HCT116 (cell line): ENCODE data around the gene SMARCB1. TPM values are rescaled to one million over a fixed set of nuclear protein-coding genes. Genes with fewer than 3 reads are reported as not detected.

ENCODE experiments used
- ATAC-seq: fragments of 200-7000 bp; cut with Tn5 transposase; 2 replicates; pipeline ENCODE4 v1.9.1; 2020; ENCODE audit warnings: mild to moderate bottlenecking, moderate library complexity
- BruUV-seq: library from RNA; stranded (reverse); fragments of 400-500 nt; replicated peaks from 2 replicates; lab custom pipeline; 2021; lab: Mats Ljungman, UMichigan
- CTCF ChIA-PET: fragments of 300-600 bp; sonication (Branson Sonifier 250); formaldehyde crosslinking; loops from one replicate; lab custom pipeline; 2021; ENCODE audit warnings: antibody characterized with exemption; lab: Charles Lee
- POLR2A ChIA-PET: fragments of 300-600, 350-600 bp; sonication (Branson Sonifier 250); formaldehyde crosslinking; loops from one replicate; lab custom pipeline; 2021; ENCODE audit warnings: antibody characterized with exemption; lab: Charles Lee
- RAD21 ChIA-PET, 2 experiments: fragments of 300-600 bp; sonication (Branson Sonifier 250); formaldehyde crosslinking; loops; one replicate each; lab custom pipeline; 2023; ENCODE audit warnings: low total read pairs in 2 of 2; ENCODE audit not compliant: uncharacterized antibody in 2 of 2, unreplicated experiment in 2 of 2, low non-redundant PET in 1 of 2; lab: Charles Lee
- DNase-seq: peaks from one replicate; pipeline ENCODE4 v3.0.0-alpha.2; 2010; ENCODE audit warnings: low read depth, low spot score
- H2AFZ ChIP-seq: fragments of 200-600 bp; shearing (Covaris generic), sonication (generic); 2 replicates; pipeline ENCODE4 v1.6.1; 2017; ENCODE audit warnings: low read depth, mixed run types, mixed read lengths, antibody characterized with exemption, low read length; ENCODE audit not compliant: poor library complexity, severe bottlenecking
- H3K27ac ChIP-seq: 2 replicates; pipeline ENCODE4 v1.5.1; 2012; ENCODE audit warnings: low read depth, low read length
- H3K27me3 ChIP-seq: fragments of 200-600 bp; sonication (generic); 2 replicates; pipeline ENCODE4 v1.6.1; 2016; ENCODE audit warnings: mixed run types, low read length, mixed read lengths; ENCODE audit not compliant: insufficient read depth
- H3K36me3 ChIP-seq, 2 experiments: fragments of 200-500 bp in 1 of 2; fragments of 200-600 bp in 1 of 2; sonication (Bioruptor generic) in 1 of 2; sonication (generic) in 1 of 2; 2 replicates each; pipeline versions ENCODE4 v1.5.1 to v1.6.1; 2014 to 2016; ENCODE audit warnings: low read length in 2 of 2, inconsistent platforms in 1 of 2, mixed read lengths in 1 of 2, mixed run types in 1 of 2; ENCODE audit not compliant: insufficient read depth in 2 of 2, control insufficient read depth in 1 of 2
- H3K4me1 ChIP-seq, 2 experiments: fragments of 200-600 bp in 1 of 2; sonication (generic) in 1 of 2; 2 replicates each; pipeline versions ENCODE4 v1.5.1 to v1.6.1; 2012 to 2017; ENCODE audit warnings: low read length in 2 of 2, inconsistent platforms in 1 of 2, mild to moderate bottlenecking in 1 of 2, mixed read lengths in 1 of 2, mixed run types in 1 of 2, moderate library complexity in 1 of 2; ENCODE audit not compliant: insufficient read depth in 2 of 2, control insufficient read depth in 1 of 2
- H3K4me2 ChIP-seq: fragments of 200-600 bp; sonication (generic); 2 replicates; pipeline ENCODE4 v1.6.1; 2017; ENCODE audit warnings: mixed run types, low read length, mixed read lengths
- H3K4me3 ChIP-seq, 2 experiments: fragments of 200-600 bp in 1 of 2; sonication (generic) in 1 of 2; replicated peaks in 1 of 2; 2 replicates each; pipeline ENCODE4 v1.5.1; 2011 to 2016; ENCODE audit warnings: low read length in 2 of 2, control low read depth in 1 of 2, low read depth in 1 of 2, mild to moderate bottlenecking in 1 of 2, mixed read lengths in 1 of 2, mixed run types in 1 of 2
- H3K79me2 ChIP-seq: fragments of 200-600 bp; sonication (generic); 2 replicates; pipeline ENCODE4 v1.6.1; 2017; ENCODE audit warnings: mild to moderate bottlenecking, mixed run types, low read length, moderate library complexity, mixed read lengths; ENCODE audit not compliant: insufficient read depth
- H3K9ac ChIP-seq: fragments of 200-600 bp; sonication (generic); 2 replicates; pipeline ENCODE4 v1.6.1; 2016; ENCODE audit warnings: low read length, mixed read lengths
- H3K9me2 ChIP-seq: fragments of 200-600 bp; sonication (generic), shearing (Covaris generic); 2 replicates; pipeline ENCODE4 v1.6.1; 2017; ENCODE audit warnings: mixed run types, mild to moderate bottlenecking, moderate library complexity; ENCODE audit not compliant: insufficient read depth
- H3K9me3 ChIP-seq, 2 experiments: fragments of 200-500 bp in 1 of 2; fragments of 200-600 bp in 1 of 2; sonication (Bioruptor generic) in 1 of 2; sonication (generic) in 1 of 2; 2 replicates each; pipeline ENCODE4 v1.6.1; 2014 to 2017; ENCODE audit warnings: low read length in 2 of 2, mixed read lengths in 2 of 2, inconsistent platforms in 1 of 2, low read depth in 1 of 2, mild to moderate bottlenecking in 1 of 2, mixed run types in 1 of 2, moderate library complexity in 1 of 2; ENCODE audit not compliant: control insufficient read depth in 1 of 2, insufficient read depth in 1 of 2
- H4K20me1 ChIP-seq: fragments of 200-600 bp; sonication (generic), shearing (Covaris generic); 2 replicates; pipeline ENCODE4 v1.6.1; 2017; ENCODE audit warnings: mixed run types, mild to moderate bottlenecking, moderate library complexity; ENCODE audit not compliant: insufficient read depth
- CBX3 ChIP-seq: IDR thresholded peaks from 2 replicates; pipeline ENCODE4 v1.6.1; 2012; ENCODE audit warnings: low read depth
- EZH2 ChIP-seq: fragments of 200-600 bp; sonication (generic); IDR thresholded peaks from 2 replicates; pipeline ENCODE4 v1.6.1; 2017; ENCODE audit warnings: antibody characterized with exemption, mixed run types
- FOSL1 ChIP-seq: IDR thresholded peaks from 2 replicates; pipeline ENCODE4 v1.6.1; 2012; ENCODE audit warnings: low read depth
- JUND ChIP-seq: IDR thresholded peaks from 2 replicates; pipeline ENCODE4 v1.6.1; 2012
- POLR2A ChIP-seq: IDR thresholded peaks from 2 replicates; pipeline ENCODE4 v1.7.0; 2011; ENCODE audit warnings: borderline replicate concordance; ENCODE audit not compliant: insufficient read depth, insufficient read length; ENCODE audit errors: extremely low read depth
- SP1 ChIP-seq: IDR thresholded peaks from 2 replicates; pipeline ENCODE4 v1.6.1; 2012; ENCODE audit warnings: low read depth
- intact Hi-C: fragments of 100-400 bp; cut with micrococcal nuclease; formaldehyde crosslinking; loops from 2 replicates; pipeline ENCODE4 v1.10.0; 2022
- total RNA-seq: library from RNA; stranded (reverse); gene quantifications from one replicate; pipeline ENCODE4 v1.2.1, GENCODE V29; 2021; ENCODE audit not compliant: unreplicated experiment
- TF ChIP-seq, protein P1 (sequence below): IDR thresholded peaks from 2 replicates; pipeline ENCODE4 v1.6.1; 2011; ENCODE audit warnings: mild to moderate bottlenecking, low read length, moderate library complexity; ENCODE audit not compliant: insufficient replicate concordance; ENCODE audit errors: extremely low read depth
- TF ChIP-seq, protein P2 (sequence below), 3 experiments: fragments of 200-600 bp in 1 of 3; sonication (generic) in 1 of 3; IDR thresholded peaks in 2 of 3; conservative IDR thresholded peaks in 1 of 3; 2 replicates each; pipeline ENCODE4 v1.5.1; 2012 to 2017; ENCODE audit warnings: low read depth in 2 of 3, low read length in 2 of 3, antibody characterized with exemption in 1 of 3, borderline replicate concordance in 1 of 3, control low read depth in 1 of 3, mild to moderate bottlenecking in 1 of 3, mixed read lengths in 1 of 3, mixed run types in 1 of 3, moderate library complexity in 1 of 3; ENCODE audit not compliant: insufficient read depth in 1 of 3

Gene SMARCB1
- total RNA-seq, 1 experiment from 2014 or later = 101 TPM

DNA sequence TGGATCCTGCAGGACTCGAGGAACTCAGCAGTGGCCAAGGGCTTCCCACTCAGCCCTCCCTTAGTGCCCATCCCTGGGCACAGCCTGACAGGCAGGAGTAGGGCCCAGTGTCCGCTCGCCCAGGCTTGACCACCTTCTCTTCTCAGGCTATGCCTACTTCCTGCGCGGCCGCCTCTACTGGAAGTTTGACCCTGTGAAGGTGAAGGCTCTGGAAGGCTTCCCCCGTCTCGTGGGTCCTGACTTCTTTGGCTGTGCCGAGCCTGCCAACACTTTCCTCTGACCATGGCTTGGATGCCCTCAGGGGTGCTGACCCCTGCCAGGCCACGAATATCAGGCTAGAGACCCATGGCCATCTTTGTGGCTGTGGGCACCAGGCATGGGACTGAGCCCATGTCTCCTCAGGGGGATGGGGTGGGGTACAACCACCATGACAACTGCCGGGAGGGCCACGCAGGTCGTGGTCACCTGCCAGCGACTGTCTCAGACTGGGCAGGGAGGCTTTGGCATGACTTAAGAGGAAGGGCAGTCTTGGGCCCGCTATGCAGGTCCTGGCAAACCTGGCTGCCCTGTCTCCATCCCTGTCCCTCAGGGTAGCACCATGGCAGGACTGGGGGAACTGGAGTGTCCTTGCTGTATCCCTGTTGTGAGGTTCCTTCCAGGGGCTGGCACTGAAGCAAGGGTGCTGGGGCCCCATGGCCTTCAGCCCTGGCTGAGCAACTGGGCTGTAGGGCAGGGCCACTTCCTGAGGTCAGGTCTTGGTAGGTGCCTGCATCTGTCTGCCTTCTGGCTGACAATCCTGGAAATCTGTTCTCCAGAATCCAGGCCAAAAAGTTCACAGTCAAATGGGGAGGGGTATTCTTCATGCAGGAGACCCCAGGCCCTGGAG, 3.3 kb upstream of the SMARCB1 start:
- Histone ChIP-seq H3K36me3 (no peaks in the 10 kb centered on the region), H3K9me3 (no peaks in the 10 kb centered on the region), H4K20me1 (peaks cover 8% of the 10 kb centered on the region; the same call in 1 of the 2 replicates), H3K27me3 (no peaks in the 10 kb centered on the region), H2AFZ (no peak overlapping the region), H3K4me2 (no peak overlapping the region), H3K9me2 (no peaks in the 10 kb centered on the region), H3K4me1 (peaks cover 21 to 40% of the 10 kb centered on the region in 2 experiments), H3K4me3 (no peak overlapping the region), H3K27ac (no peak overlapping the region), H3K9ac (no peak overlapping the region), H3K79me2 (peaks cover 12% of the 10 kb centered on the region)
- ChIA-PET POLR2A (no interaction called here), RAD21 (no interaction called here), CTCF (no interaction called here)
- ATAC-seq (no peak), DNase-seq (no peak)
- no TSS peak for BruUV-seq
- no peak for TF ChIP-seq CBX3
- TF ChIP-seq POLR2A = no peak
- TF ChIP-seq, protein P1, sequence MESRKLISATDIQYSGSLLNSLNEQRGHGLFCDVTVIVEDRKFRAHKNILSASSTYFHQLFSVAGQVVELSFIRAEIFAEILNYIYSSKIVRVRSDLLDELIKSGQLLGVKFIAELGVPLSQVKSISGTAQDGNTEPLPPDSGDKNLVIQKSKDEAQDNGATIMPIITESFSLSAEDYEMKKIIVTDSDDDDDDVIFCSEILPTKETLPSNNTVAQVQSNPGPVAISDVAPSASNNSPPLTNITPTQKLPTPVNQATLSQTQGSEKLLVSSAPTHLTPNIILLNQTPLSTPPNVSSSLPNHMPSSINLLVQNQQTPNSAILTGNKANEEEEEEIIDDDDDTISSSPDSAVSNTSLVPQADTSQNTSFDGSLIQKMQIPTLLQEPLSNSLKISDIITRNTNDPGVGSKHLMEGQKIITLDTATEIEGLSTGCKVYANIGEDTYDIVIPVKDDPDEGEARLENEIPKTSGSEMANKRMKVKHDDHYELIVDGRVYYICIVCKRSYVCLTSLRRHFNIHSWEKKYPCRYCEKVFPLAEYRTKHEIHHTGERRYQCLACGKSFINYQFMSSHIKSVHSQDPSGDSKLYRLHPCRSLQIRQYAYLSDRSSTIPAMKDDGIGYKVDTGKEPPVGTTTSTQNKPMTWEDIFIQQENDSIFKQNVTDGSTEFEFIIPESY = no peak
- no peak for TF ChIP-seq SP1
- no peak for TF ChIP-seq EZH2
- TF ChIP-seq FOSL1 = no peak
- TF ChIP-seq, protein P2, sequence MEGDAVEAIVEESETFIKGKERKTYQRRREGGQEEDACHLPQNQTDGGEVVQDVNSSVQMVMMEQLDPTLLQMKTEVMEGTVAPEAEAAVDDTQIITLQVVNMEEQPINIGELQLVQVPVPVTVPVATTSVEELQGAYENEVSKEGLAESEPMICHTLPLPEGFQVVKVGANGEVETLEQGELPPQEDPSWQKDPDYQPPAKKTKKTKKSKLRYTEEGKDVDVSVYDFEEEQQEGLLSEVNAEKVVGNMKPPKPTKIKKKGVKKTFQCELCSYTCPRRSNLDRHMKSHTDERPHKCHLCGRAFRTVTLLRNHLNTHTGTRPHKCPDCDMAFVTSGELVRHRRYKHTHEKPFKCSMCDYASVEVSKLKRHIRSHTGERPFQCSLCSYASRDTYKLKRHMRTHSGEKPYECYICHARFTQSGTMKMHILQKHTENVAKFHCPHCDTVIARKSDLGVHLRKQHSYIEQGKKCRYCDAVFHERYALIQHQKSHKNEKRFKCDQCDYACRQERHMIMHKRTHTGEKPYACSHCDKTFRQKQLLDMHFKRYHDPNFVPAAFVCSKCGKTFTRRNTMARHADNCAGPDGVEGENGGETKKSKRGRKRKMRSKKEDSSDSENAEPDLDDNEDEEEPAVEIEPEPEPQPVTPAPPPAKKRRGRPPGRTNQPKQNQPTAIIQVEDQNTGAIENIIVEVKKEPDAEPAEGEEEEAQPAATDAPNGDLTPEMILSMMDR (IDR thresholded peaks at IDR 0.05 in 2 of 3, conservative IDR thresholded peaks at IDR 0.05 in 1 of 3; ENCODE audit: borderline replicate concordance in 1 of 3, insufficient read depth in 1 of 3, low read depth in 2 of 3, low read length in 2 of 3) = no peak
- no peak for TF ChIP-seq JUND
- intact Hi-C loops = no loop called here
